ENCODE results near the gene EFCAB12.
"Not testable (repeated sequence)": the region's sequence is repeated elsewhere in the genome, so short reads cannot be mapped to it uniquely, and the experiment has no call there.

Gene EFCAB12

GRCh38 chr3:129363356-129363755, 65.1 kb downstream of the EFCAB12 start:
- not testable (repeated sequence) for DNase-seq

GRCh38 chr3:129360705-129361460, 67.6 kb downstream of the EFCAB12 start:
- DNase-seq, result no peak

GRCh38 chr3:129360171-129360611, 68.2 kb downstream of the EFCAB12 start:
- no peak for DNase-seq

- no peak for DNase-seq
Observed at GRCh38 chr3:129358772-129359371, 69.6 kb downstream of the EFCAB12 start.

GRCh38 chr3:129358177-129358771, 70.2 kb downstream of the EFCAB12 start:
- no peak for DNase-seq

GRCh38 chr3:129357616-129358015, 70.8 kb downstream of the EFCAB12 start:
- DNase-seq, result no peak

- no peak for DNase-seq
Observed at GRCh38 chr3:129356756-129357425, 71.5 kb downstream of the EFCAB12 start.

- no peak for DNase-seq
Observed at GRCh38 chr3:129353589-129353941, 74.9 kb downstream of the EFCAB12 start.

GRCh38 chr3:129352650-129353588, 75.5 kb downstream of the EFCAB12 start:
- no peak for DNase-seq

GRCh38 chr3:129352045-129352444, 76.4 kb downstream of the EFCAB12 start:
- DNase-seq, result no peak
